Vagina (tissue), 2 donors: ENCODE results near the gene PLXNA1. TPM values are rescaled to one million over a fixed set of nuclear protein-coding genes. Genes with fewer than 3 reads are reported as not detected.

ENCODE experiments used
- DNase-seq, 2 donors: peaks; one replicate each; pipeline ENCODE4 v3.0.0-alpha.2; 2017; ENCODE audit errors: extremely low spot score in 2 of 2
- H3K27ac ChIP-seq: fragments of 200-600 bp; sonication (generic); one replicate; pipeline ENCODE4 v1.5.1; 2019
- H3K27me3 ChIP-seq: fragments of 200-600 bp; sonication (generic); one replicate; pipeline ENCODE4 v1.5.1; 2019
- H3K36me3 ChIP-seq, 2 donors: fragments of 200-600 bp; sonication (generic); one replicate each; pipeline ENCODE4 v1.5.1; 2017 to 2019
- H3K4me1 ChIP-seq: fragments of 200-600 bp; sonication (generic); one replicate; pipeline ENCODE4 v1.5.1; 2019
- H3K4me3 ChIP-seq, 2 donors: fragments of 200-600 bp; sonication (generic); 1 replicate in 1 of 2; 2 replicates in 1 of 2; pipeline ENCODE4 v1.5.1; 2016 to 2019
- H3K9me3 ChIP-seq: fragments of 200-600 bp; sonication (generic); one replicate; pipeline ENCODE4 v1.5.1; 2019
- POLR2A ChIP-seq, 2 donors: fragments of 450-650 bp; IDR thresholded peaks; one replicate each; pipeline ENCODE4 v1.6.1; 2017; ENCODE audit warnings: antibody characterized with exemption in 2 of 2, mild to moderate bottlenecking in 2 of 2, moderate library complexity in 2 of 2
- POLR2AphosphoS5 ChIP-seq, 2 donors: sonication (generic); formaldehyde crosslinking; IDR thresholded peaks; one replicate each; pipeline ENCODE4 v1.9.0; 2017; ENCODE audit warnings: antibody characterized with exemption in 2 of 2, mild to moderate bottlenecking in 2 of 2, low read depth in 1 of 2; ENCODE audit not compliant: insufficient read depth in 1 of 2
- intact Hi-C: fragments of 100-400 bp; cut with DNase I; formaldehyde crosslinking; loops from one replicate; pipeline ENCODE4 v1.15.1; 2023
- total RNA-seq: library from RNA; depleted of rRNA; stranded (reverse); fragments of >200 nt; gene quantifications from one replicate; pipeline ENCODE4 v1.2.3, GENCODE V29; 2016
- TF ChIP-seq, protein P1 (sequence below), 3 experiments: fragments of 450-650 bp in 2 of 3; fragments of 200-600 bp in 1 of 3; sonication (generic) in 1 of 3; IDR thresholded peaks; one replicate each; pipeline ENCODE4 v1.5.1; 2017 to 2019; ENCODE audit warnings: antibody characterized with exemption in 3 of 3, mild to moderate bottlenecking in 2 of 3, moderate library complexity in 2 of 3

Gene PLXNA1
- total RNA-seq, 1 donor from 2014 or later: 31.4 TPM

DNA sequence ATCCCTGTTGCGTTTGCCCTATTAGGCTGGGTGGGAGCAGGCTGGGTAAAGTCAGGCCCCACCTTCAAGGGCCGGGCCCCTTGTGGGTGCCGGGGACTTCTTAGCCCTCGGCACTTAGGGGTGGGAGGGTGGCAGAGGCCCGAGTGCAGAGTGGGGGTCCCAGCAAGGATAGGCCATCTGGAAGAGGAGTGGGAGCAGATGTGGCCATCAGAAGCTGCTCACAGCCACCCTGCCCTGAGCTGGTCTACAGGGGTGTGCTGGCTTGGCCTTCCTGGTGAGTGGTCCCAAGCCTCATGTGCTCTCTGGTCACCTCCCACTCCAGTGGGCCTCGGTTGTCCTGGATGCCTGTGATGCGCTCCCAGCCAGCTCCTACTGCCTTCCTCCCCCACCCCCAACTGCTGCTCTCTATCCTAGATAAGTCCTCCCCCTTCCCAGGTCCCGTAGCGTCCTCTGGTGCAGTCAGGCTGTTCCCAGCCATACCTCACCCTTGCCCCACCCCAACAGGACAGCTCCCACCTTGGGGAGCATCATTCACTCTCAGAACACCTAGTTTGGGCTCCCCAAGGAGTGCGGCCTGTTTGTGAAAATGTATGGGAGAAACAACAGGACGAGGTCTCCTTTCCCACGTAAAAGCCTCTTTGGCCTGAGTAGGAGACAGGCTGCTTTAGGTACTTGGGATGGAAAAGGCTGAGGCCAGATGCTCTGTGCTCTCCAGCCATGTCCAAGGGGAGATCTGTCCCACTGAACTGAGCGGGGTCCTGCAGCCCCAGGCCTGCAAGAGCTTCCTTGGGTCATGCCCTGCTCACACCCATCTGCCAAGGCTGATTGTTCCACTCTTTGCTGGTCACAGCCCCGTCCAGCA is 24.9 kb upstream of the PLXNA1 start:
- H3K27ac ChIP-seq: no peak overlapping the region
- intact Hi-C loops: no loop called here

DNA sequence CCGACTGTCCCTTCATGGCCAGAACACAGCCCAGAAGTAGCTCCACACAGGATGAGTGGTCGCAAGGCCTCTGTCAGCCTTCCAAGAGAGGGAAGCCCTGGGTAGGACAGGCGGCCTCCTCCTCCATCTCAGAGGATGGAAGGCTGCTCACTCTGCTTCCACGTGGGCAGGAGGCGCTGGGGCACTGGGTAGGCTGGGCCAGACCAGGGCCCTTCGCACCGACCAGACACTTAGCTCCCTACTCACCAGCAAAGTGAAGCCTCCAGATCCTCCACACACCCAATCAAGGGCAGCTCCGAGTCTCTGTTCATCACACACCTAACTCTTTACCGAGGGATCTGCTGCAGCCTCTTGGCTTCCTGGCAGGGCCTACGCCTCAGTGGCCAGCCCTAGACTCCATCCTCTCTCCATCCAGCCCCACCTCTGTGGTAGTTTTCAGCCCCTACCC is 24.3 kb upstream of the PLXNA1 start:
- Histone ChIP-seq H3K27ac (no peak overlapping the region), H3K36me3 (no peaks in the 10 kb centered on the region), H3K4me3 (no peak overlapping the region), H3K27me3 (no peaks in the 10 kb centered on the region), H3K9me3 (no peaks in the 10 kb centered on the region), H3K4me1 (peaks cover 50% of the 10 kb centered on the region)
- DNase-seq: no peak
- intact Hi-C loops: no loop called here
- TF ChIP-seq POLR2AphosphoS5 (IDR thresholded peaks at IDR 0.05; ENCODE audit: insufficient read depth in 1 of 2, low read depth in 1 of 2): no peak
- no peak for TF ChIP-seq POLR2A (IDR thresholded peaks at IDR 0.05)
- TF ChIP-seq, protein P1, sequence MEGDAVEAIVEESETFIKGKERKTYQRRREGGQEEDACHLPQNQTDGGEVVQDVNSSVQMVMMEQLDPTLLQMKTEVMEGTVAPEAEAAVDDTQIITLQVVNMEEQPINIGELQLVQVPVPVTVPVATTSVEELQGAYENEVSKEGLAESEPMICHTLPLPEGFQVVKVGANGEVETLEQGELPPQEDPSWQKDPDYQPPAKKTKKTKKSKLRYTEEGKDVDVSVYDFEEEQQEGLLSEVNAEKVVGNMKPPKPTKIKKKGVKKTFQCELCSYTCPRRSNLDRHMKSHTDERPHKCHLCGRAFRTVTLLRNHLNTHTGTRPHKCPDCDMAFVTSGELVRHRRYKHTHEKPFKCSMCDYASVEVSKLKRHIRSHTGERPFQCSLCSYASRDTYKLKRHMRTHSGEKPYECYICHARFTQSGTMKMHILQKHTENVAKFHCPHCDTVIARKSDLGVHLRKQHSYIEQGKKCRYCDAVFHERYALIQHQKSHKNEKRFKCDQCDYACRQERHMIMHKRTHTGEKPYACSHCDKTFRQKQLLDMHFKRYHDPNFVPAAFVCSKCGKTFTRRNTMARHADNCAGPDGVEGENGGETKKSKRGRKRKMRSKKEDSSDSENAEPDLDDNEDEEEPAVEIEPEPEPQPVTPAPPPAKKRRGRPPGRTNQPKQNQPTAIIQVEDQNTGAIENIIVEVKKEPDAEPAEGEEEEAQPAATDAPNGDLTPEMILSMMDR (IDR thresholded peaks at IDR 0.05): no peak

More for the DNA sequence above, 24.9 kb upstream of the PLXNA1 start:
- H3K4me3 ChIP-seq: no peak overlapping the region
- H3K4me1 ChIP-seq: peaks cover 50% of the 10 kb centered on the region
- H3K9me3 ChIP-seq: no peaks in the 10 kb centered on the region
- H3K36me3 ChIP-seq: no peaks in the 10 kb centered on the region
- no peak for DNase-seq
- no peaks in the 10 kb centered on the region for H3K27me3 ChIP-seq
- TF ChIP-seq, protein P1 (IDR thresholded peaks at IDR 0.05): no peak
- TF ChIP-seq POLR2AphosphoS5 (IDR thresholded peaks at IDR 0.05; ENCODE audit: insufficient read depth in 1 of 2, low read depth in 1 of 2) (no peak), POLR2A (IDR thresholded peaks at IDR 0.05) (no peak)

- Histone ChIP-seq H3K27ac (no peak overlapping the region), H3K36me3 (no peaks in the 10 kb centered on the region), H3K4me3 (no peak overlapping the region), H3K27me3 (no peaks in the 10 kb centered on the region), H3K4me1 (peaks cover 50% of the 10 kb centered on the region), H3K9me3 (no peaks in the 10 kb centered on the region)
- intact Hi-C loops: no loop called here
- TF ChIP-seq, protein P1 (IDR thresholded peaks at IDR 0.05): no peak
- TF ChIP-seq POLR2AphosphoS5 (IDR thresholded peaks at IDR 0.05; ENCODE audit: insufficient read depth in 1 of 2, low read depth in 1 of 2): no peak
- no peak for TF ChIP-seq POLR2A (IDR thresholded peaks at IDR 0.05)
- DNase-seq: no peak
These were observed 23.6 kb upstream of the PLXNA1 start for GRCh38 chr3:126959136-126959920.

- TF ChIP-seq POLR2AphosphoS5 (IDR thresholded peaks at IDR 0.05; ENCODE audit: insufficient read depth in 1 of 2, low read depth in 1 of 2) (no peak), POLR2A (IDR thresholded peaks at IDR 0.05) (no peak)
- TF ChIP-seq, protein P1 (IDR thresholded peaks at IDR 0.05): no peak
- no peaks in the 10 kb centered on the region for H3K36me3 ChIP-seq
- H3K9me3 ChIP-seq: no peaks in the 10 kb centered on the region
- no peaks in the 10 kb centered on the region for H3K27me3 ChIP-seq
- no peak for DNase-seq
- H3K27ac ChIP-seq: peak overlapping the region; percentile 68
- peaks cover 50% of the 10 kb centered on the region for H3K4me1 ChIP-seq
- no peak overlapping the region for H3K4me3 ChIP-seq
- intact Hi-C loops: no loop called here
These were observed 22.9 kb upstream of the PLXNA1 start for GRCh38 chr3:126959921-126960603.
